ENCODE results near the gene TMEM42. TPM values are rescaled to one million over a fixed set of nuclear protein-coding genes. Genes with fewer than 3 reads are reported as not detected.

The TMEM42 gene
- total and polyA plus RNA-seq, 2 of the 4 experiments (the other 2 are of a cell fraction), result 13.1 to 24.7 TPM

DNA sequence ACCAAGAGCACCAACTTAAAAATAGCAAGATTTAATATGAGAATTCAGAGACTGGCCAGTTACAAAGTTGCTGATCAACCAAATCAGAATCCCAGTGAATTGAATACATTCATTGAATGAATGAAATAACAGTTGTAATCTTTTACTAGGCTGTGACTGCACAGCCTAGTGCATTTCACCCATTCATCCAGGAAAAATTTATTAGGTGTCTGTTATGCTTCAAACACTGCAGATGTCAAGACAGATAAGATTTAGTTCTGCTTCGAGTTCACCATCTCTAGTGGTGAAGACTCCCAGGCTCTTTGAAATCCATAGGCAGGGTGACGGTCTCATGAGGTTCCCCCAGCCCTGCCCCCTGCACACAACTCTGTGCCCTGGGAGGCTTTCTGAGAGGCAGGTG, 41.6 kb downstream of the TMEM42 start:
- intact Hi-C loops (cut with micrococcal nuclease) (no loop called here), dilution Hi-C loops (cut with HindIII; ENCODE audit: low sequenced_read_pairs, unreplicated experiment) (no loop called here), in situ Hi-C loops (cut with MboI; ENCODE audit: low sequenced_read_pairs) (loop anchor here (10.0 kb wide), 1 partner anchor 369 kb away; no protein-coding TSS in a partner anchor)
- H2BK5ac ChIP-seq (ENCODE audit: low read depth, low read length, poor library complexity, severe bottlenecking), result no peak overlapping the region
- no peak overlapping the region for H3K4ac ChIP-seq (ENCODE audit: low read depth, low read length)
- H2AK5ac ChIP-seq (ENCODE audit: low read depth, low read length), result no peak overlapping the region
- H3K79me1 ChIP-seq (ENCODE audit: low read depth in 1 of 2, low read length in 2 of 2), result no peaks in the 10 kb centered on the region
- no peak overlapping the region for H3K9ac ChIP-seq (ENCODE audit: low read depth, low read length)
- no peak overlapping the region for H3K4me2 ChIP-seq (ENCODE audit: low read depth, low read length)
- no peak overlapping the region for H4K5ac ChIP-seq (ENCODE audit: low read depth, low read length)
- no peak overlapping the region for H2BK120ac ChIP-seq (ENCODE audit: low read depth, low read length)
- no peaks in the 10 kb centered on the region for H3K9me3 ChIP-seq (ENCODE audit: control insufficient read depth, insufficient read depth, low read length)
- TF ChIP-seq FOS (IDR thresholded peaks at IDR 0.05; ENCODE audit: low read depth, low read length), result no peak
- TF ChIP-seq MAFK (IDR thresholded peaks at IDR 0.05; ENCODE audit: low read depth, low read length), result no peak
- TF ChIP-seq MAZ (IDR thresholded peaks at IDR 0.05; ENCODE audit: borderline replicate concordance, low read depth, low read length), result no peak
- TF ChIP-seq NFE2L2 (IDR thresholded peaks at IDR 0.05; ENCODE audit: low read depth, low read length), result no peak
- TF ChIP-seq CEBPB (IDR thresholded peaks at IDR 0.05; ENCODE audit: low read depth, low read length), result no peak
- TF ChIP-seq SMC3 (IDR thresholded peaks at IDR 0.05; ENCODE audit: low read depth, low read length), result no peak
- no peak for TF ChIP-seq RCOR1 (IDR thresholded peaks at IDR 0.05; ENCODE audit: insufficient replicate concordance, low read length)
- TF ChIP-seq, protein P1, sequence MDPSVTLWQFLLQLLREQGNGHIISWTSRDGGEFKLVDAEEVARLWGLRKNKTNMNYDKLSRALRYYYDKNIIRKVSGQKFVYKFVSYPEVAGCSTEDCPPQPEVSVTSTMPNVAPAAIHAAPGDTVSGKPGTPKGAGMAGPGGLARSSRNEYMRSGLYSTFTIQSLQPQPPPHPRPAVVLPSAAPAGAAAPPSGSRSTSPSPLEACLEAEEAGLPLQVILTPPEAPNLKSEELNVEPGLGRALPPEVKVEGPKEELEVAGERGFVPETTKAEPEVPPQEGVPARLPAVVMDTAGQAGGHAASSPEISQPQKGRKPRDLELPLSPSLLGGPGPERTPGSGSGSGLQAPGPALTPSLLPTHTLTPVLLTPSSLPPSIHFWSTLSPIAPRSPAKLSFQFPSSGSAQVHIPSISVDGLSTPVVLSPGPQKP (IDR thresholded peaks at IDR 0.05; ENCODE audit: borderline replicate concordance, low read depth, low read length), result no peak
- TF ChIP-seq, protein P2, sequence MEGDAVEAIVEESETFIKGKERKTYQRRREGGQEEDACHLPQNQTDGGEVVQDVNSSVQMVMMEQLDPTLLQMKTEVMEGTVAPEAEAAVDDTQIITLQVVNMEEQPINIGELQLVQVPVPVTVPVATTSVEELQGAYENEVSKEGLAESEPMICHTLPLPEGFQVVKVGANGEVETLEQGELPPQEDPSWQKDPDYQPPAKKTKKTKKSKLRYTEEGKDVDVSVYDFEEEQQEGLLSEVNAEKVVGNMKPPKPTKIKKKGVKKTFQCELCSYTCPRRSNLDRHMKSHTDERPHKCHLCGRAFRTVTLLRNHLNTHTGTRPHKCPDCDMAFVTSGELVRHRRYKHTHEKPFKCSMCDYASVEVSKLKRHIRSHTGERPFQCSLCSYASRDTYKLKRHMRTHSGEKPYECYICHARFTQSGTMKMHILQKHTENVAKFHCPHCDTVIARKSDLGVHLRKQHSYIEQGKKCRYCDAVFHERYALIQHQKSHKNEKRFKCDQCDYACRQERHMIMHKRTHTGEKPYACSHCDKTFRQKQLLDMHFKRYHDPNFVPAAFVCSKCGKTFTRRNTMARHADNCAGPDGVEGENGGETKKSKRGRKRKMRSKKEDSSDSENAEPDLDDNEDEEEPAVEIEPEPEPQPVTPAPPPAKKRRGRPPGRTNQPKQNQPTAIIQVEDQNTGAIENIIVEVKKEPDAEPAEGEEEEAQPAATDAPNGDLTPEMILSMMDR (conservative IDR thresholded peaks at IDR 0.05; ENCODE audit: low read depth, low read length), result no peak
- no peak for TF ChIP-seq CHD1 (IDR thresholded peaks at IDR 0.05; ENCODE audit: low read depth, low read length)
- no peak for TF ChIP-seq MXI1 (IDR thresholded peaks at IDR 0.05; ENCODE audit: borderline replicate concordance, low read depth, low read length)
- TF ChIP-seq RFX5 (IDR thresholded peaks at IDR 0.05; ENCODE audit: low read depth, low read length), result no peak
- TF ChIP-seq POLR2A (IDR thresholded peaks at IDR 0.05; ENCODE audit: low read depth, low read length), result no peak
- TF ChIP-seq BHLHE40 (IDR thresholded peaks at IDR 0.05; ENCODE audit: low read depth, low read length), result no peak
- no peak overlapping the region for H3K23ac ChIP-seq (ENCODE audit: low read depth, low read length)
- H2AK9ac ChIP-seq (replicated peaks; ENCODE audit: low read depth, low read length, poor library complexity), result no peak overlapping the region
- H3K9me1 ChIP-seq (ENCODE audit: insufficient read depth, low read length), result no peaks in the 10 kb centered on the region
- ATAC-seq (ENCODE audit: low read depth) (no peak), DNase-seq (no peak)
- H4K91ac ChIP-seq (ENCODE audit: insufficient read depth, low read depth, low read length), result no peak overlapping the region
- no peak overlapping the region for H3K18ac ChIP-seq (ENCODE audit: low read depth, low read length)
- no peak overlapping the region for H3K56ac ChIP-seq (ENCODE audit: extremely low read depth, insufficient read depth, low read length)
- no peak overlapping the region for H2BK15ac ChIP-seq (ENCODE audit: low read depth, low read length)
- H3K36me3 ChIP-seq (ENCODE audit: control insufficient read depth, insufficient read depth, low read length), result no peaks in the 10 kb centered on the region
- BruUV-seq (replicated peaks), result no TSS peak
- H2BK20ac ChIP-seq (ENCODE audit: low read depth, low read length), result no peak overlapping the region
- no peak overlapping the region for H3K27ac ChIP-seq (ENCODE audit: insufficient read depth, low read length)
- H3K27me3 ChIP-seq (ENCODE audit: control insufficient read depth, insufficient read depth, low read length), result peaks cover 11% of the 10 kb centered on the region
- no peak overlapping the region for H4K8ac ChIP-seq (ENCODE audit: low read depth in 2 of 2, low read length in 2 of 2)
- CTCF ChIA-PET, result no interaction called here
- POLR2A ChIA-PET (ENCODE audit: unreplicated experiment), result no interaction called here
- H4K20me1 ChIP-seq (ENCODE audit: insufficient read depth, low read length), result no peaks in the 10 kb centered on the region
- H2AFZ ChIP-seq (replicated peaks; ENCODE audit: low read length, poor library complexity), result no peak overlapping the region
- no CpG with 5 or more reads among the region's 2 CpGs for WGBS, 2 experiments (ENCODE audit: extremely low coverage in 2 of 2, insufficient read length in 1 of 2)
- H3K4me3 ChIP-seq (ENCODE audit: insufficient read depth, low read depth, low read length), result no peak overlapping the region
- H3K14ac ChIP-seq (replicated peaks; ENCODE audit: low read depth, low read length), result no peak overlapping the region
- no peaks in the 10 kb centered on the region for H3K4me1 ChIP-seq (ENCODE audit: control insufficient read depth, insufficient read depth, low read length)
